PFSK-1 (cell line): ENCODE results near the gene VWA3A.

ENCODE experiments used
- FOXP2 ChIP-seq: optimal IDR thresholded peaks from 2 replicates; pipeline ENCODE3; 2011; ENCODE audit warnings: borderline replicate concordance, control low read depth, inconsistent platforms; ENCODE audit not compliant: insufficient read depth; ENCODE audit errors: extremely low read length, extremely low read depth
- POLR2AphosphoS5 ChIP-seq: IDR thresholded peaks from 2 replicates; pipeline ENCODE4 v1.6.1; 2012; ENCODE audit warnings: low read depth, mild to moderate bottlenecking, control low read depth, low read length, moderate library complexity
- SIN3A ChIP-seq: IDR thresholded peaks from 2 replicates; pipeline ENCODE4 v1.6.1; 2012; ENCODE audit warnings: mild to moderate bottlenecking, low read length, moderate library complexity, borderline replicate concordance; ENCODE audit not compliant: insufficient read depth
- TAF1 ChIP-seq: IDR thresholded peaks from 2 replicates; pipeline ENCODE4 v1.6.1; 2012; ENCODE audit warnings: low read length, control low read depth, borderline replicate concordance; ENCODE audit not compliant: insufficient read depth
- TF ChIP-seq, protein P1 (sequence below), 2 experiments: IDR thresholded peaks; 2 replicates each; pipeline versions ENCODE4 v1.6.1 to v1.8.0; 2011 to 2012; ENCODE audit warnings: low read depth in 2 of 2, low read length in 2 of 2, control low read depth in 1 of 2, inconsistent platforms in 1 of 2, mild to moderate bottlenecking in 1 of 2, moderate library complexity in 1 of 2; ENCODE audit not compliant: insufficient read depth in 1 of 2

Gene VWA3A

DNA sequence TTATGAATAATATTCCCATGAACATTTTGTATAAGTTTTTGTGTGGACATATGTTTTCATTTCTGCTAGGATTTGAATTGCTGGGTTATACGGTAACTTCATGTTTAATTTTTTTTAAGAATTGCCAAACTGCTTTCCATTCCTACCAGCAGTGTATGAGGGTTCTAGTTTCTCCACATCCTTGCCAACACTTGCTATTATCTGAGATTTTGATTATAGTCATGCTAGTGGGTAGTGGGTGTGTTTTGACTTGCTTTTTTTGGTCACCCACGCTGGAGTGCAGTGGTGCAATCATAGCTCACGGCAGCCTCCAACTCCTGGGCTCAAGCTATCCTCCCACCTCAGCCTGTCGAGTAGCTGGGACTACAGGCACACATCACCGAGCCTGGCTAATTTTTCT, 110.8 kb downstream of the VWA3A start:
- no peak for TF ChIP-seq POLR2AphosphoS5

DNA sequence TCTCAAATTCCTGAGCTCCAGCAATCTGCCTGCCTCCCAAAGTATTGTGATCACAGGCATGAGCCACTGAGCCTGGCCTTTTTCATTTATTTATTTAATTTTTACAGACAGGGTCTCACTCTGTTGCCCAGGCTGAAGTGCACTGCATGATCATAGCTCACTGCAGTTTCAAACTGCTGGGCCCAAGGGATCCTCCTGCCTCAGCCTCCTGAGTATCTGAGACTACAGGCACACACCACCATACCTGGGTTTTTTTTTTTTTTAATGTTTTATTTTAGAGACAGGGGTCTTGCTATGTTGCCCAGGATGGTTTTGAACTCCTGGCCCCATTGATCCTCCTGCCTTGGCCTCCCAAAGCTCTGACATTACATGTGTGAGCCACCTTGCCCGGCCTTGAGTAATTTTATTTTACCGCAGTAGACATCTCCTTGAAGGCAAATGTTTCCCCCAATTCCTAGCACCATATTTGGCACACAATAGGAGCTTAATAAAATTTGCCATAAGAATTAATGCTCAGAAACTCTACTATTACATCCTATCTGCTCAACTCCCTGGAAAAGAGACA, 111.8 kb downstream of the VWA3A start:
- TF ChIP-seq SIN3A: no peak
- TF ChIP-seq, protein P1, sequence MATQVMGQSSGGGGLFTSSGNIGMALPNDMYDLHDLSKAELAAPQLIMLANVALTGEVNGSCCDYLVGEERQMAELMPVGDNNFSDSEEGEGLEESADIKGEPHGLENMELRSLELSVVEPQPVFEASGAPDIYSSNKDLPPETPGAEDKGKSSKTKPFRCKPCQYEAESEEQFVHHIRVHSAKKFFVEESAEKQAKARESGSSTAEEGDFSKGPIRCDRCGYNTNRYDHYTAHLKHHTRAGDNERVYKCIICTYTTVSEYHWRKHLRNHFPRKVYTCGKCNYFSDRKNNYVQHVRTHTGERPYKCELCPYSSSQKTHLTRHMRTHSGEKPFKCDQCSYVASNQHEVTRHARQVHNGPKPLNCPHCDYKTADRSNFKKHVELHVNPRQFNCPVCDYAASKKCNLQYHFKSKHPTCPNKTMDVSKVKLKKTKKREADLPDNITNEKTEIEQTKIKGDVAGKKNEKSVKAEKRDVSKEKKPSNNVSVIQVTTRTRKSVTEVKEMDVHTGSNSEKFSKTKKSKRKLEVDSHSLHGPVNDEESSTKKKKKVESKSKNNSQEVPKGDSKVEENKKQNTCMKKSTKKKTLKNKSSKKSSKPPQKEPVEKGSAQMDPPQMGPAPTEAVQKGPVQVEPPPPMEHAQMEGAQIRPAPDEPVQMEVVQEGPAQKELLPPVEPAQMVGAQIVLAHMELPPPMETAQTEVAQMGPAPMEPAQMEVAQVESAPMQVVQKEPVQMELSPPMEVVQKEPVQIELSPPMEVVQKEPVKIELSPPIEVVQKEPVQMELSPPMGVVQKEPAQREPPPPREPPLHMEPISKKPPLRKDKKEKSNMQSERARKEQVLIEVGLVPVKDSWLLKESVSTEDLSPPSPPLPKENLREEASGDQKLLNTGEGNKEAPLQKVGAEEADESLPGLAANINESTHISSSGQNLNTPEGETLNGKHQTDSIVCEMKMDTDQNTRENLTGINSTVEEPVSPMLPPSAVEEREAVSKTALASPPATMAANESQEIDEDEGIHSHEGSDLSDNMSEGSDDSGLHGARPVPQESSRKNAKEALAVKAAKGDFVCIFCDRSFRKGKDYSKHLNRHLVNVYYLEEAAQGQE (IDR thresholded peaks at IDR 0.05; ENCODE audit: insufficient read depth in 1 of 2, low read depth in 2 of 2, low read length in 2 of 2): no peak
- TF ChIP-seq FOXP2: no peak
- TF ChIP-seq POLR2AphosphoS5: no peak
- no peak for TF ChIP-seq TAF1

DNA sequence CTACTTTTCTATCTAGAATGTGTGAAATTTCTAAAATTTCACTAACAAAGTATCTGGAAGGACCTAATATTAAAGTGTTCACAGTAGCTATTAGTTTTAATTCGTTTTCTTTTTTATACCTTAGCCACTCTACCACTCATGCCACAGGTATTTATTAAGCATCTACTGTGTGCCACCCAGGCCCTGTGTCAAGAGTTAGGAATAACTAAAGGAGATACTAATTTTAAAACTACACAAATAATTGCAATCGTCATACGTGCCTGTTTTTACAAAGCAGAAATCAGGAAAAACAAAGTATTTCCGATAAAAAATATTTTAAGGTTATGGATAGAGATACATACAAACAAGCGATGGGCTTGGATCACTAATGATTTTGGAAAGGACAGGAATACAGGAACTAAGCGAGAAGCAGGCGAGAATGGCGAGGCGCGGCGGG, 113.3 kb downstream of the VWA3A start:
- TF ChIP-seq TAF1: no peak

DNA sequence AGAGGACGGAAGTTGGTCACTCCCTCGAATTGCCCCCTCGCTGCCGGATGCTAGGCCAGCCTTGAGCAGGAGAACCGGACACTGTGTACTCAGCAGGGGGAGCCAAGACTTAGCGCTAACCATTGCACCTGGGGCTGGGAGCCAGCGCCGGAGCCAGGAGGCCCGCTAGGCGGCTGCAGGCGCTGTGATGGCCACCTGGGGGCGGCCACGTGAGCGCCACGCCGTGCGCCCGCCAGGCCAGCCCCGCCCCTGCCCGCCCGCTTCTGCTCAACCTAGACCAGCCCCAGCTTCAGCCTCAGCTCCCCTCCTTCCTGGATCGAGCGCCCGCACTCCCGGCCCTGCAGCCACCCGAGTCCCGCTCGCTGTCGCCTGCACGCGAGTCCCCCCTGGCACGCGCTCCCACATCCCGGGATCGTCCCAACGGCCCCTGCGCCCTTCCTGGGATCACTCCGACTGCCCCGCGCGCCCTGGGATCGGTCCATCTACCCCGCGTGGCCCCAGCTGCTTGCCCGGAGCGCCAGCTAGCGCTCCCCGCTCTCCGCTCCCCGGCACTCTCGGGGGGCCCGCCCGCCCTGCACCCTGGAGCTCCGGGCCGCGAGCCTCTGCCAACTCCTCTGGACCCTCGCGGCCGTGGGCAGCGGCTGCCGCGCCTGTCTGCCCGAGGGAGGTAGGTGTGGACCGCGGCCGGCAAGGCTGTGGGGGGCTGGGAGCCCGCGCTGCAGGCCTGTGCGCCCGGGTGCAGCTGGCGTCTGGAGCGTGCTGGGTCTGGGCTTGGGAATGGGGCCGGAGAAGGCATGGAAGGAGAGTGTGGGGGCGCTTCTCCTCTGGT, 113.9 kb downstream of the VWA3A start, which contains the start of gene EEF2K:
Gene EEF2K (plus strand): TSS at position 266 of the 829 bp plus-strand sequence. CDS start 19,452 bp downstream, outside the sequence.
- TF ChIP-seq POLR2AphosphoS5 (peak; percentile 84), TAF1 (0 out of 2 replicates have a peak, but pooled peaks have one; percentile 42), SIN3A (0 out of 2 replicates have a peak, but pooled peaks have one; percentile 22), FOXP2 (peak; percentile 67)
- TF ChIP-seq, protein P1 (IDR thresholded peaks at IDR 0.05; ENCODE audit: insufficient read depth in 1 of 2, low read depth in 2 of 2, low read length in 2 of 2): no peak
